GM12873 (cell line): Measurements from ENCODE around the gene SMAD1.

Experiments used
- TF ChIP-seq, protein P1 (sequence below): IDR thresholded peaks from 2 replicates; pipeline ENCODE4 v1.5.1; 2012; ENCODE audit warnings: low read depth, mild to moderate bottlenecking, moderate library complexity, low read length, control low read depth; ENCODE audit not compliant: insufficient read depth; ENCODE audit errors: missing control alignments

SMAD1 gene

DNA sequence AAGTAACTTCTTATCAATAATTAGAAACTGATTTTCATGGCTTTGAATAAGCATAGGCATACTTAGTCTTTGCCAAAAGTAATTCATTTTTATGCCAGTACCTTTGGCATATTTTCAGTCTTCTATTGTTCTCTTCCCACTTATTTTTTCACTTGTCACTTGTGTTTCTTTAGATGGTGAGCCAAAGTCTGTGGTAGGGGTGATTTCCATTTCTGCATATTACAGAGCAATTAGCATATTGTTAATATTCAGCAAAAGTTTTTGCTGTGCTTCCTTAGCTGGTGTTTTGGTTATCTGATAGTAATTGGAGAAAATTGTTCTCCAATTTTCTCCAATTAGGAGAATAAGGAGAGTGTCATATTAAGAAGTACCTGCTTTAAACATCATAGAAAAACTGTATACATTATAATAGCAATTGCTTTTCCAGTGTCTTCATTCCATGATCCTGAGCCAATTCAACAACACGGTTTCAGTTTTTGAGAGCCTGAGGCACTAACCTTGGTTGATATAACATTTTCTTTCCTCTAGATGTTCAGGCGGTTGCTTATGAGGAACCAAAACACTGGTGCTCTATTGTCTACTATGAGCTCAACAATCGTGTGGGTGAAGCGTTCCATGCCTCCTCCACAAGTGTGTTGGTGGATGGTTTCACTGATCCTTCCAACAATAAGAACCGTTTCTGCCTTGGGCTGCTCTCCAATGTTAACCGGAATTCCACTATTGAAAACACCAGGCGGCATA is 64.7 kb downstream of the SMAD1 start:
- TF ChIP-seq, protein P1, sequence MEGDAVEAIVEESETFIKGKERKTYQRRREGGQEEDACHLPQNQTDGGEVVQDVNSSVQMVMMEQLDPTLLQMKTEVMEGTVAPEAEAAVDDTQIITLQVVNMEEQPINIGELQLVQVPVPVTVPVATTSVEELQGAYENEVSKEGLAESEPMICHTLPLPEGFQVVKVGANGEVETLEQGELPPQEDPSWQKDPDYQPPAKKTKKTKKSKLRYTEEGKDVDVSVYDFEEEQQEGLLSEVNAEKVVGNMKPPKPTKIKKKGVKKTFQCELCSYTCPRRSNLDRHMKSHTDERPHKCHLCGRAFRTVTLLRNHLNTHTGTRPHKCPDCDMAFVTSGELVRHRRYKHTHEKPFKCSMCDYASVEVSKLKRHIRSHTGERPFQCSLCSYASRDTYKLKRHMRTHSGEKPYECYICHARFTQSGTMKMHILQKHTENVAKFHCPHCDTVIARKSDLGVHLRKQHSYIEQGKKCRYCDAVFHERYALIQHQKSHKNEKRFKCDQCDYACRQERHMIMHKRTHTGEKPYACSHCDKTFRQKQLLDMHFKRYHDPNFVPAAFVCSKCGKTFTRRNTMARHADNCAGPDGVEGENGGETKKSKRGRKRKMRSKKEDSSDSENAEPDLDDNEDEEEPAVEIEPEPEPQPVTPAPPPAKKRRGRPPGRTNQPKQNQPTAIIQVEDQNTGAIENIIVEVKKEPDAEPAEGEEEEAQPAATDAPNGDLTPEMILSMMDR = no peak

GRCh38 chr4:145551660-145552059 is 70.0 kb downstream of the SMAD1 start:
- TF ChIP-seq, protein P1 = no peak

DNA sequence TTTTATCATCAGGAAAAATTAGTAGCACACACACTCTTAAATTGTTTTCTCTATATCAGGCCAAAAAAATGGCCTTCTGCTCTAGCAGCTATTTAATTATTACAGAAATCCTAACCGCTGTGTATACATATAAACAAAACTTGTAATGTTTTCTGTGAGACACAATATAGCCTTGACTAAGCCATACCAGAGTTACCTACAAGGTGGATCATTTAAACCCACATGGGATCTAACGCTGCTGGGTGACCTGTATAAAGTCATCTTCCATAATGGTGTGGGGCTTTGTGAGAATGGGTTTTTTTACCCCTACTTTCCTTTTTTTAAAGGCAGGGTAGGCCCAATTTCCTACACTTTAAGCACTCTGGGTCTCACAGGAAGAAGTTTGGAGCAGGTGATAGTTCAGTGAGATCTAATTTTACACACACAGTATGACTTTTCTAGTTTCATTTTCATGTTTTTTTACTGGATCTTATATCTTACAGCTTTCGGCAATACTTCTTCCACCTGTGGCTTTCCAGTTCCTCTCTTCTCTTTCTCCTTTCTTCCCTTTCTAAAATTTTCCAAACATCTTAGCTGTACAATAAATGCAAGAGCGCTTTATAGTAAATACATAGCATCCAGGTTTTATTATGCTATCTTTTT is 70.6 kb downstream of the SMAD1 start:
- TF ChIP-seq, protein P1 = no peak

- TF ChIP-seq, protein P1 = no peak
Measured at GRCh38 chr4:145553375-145553774, 71.7 kb downstream of the SMAD1 start.

DNA sequence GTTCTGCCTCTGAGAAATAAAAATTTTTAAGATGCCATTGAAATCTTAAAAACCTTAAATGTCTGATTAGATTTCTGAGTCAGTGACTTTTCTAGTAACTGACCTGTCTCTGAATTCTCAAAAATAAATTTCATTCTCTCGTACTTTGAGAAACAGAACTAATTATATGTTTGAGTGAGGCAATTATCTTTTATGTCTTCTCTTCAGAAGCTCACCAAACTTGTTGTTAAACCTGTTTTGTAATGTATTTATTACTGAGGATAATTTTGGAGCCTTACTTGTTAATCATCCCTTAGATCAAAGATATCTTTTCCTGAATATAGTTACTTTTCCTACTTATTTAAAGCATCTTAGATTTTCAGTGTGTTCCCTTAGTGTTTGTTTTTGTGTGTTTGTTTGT is 73.0 kb downstream of the SMAD1 start:
- TF ChIP-seq, protein P1 = no peak

GRCh38 chr4:145557720-145558119 is 76.1 kb downstream of the SMAD1 start:
- TF ChIP-seq, protein P1 = peak; percentile 95

DNA sequence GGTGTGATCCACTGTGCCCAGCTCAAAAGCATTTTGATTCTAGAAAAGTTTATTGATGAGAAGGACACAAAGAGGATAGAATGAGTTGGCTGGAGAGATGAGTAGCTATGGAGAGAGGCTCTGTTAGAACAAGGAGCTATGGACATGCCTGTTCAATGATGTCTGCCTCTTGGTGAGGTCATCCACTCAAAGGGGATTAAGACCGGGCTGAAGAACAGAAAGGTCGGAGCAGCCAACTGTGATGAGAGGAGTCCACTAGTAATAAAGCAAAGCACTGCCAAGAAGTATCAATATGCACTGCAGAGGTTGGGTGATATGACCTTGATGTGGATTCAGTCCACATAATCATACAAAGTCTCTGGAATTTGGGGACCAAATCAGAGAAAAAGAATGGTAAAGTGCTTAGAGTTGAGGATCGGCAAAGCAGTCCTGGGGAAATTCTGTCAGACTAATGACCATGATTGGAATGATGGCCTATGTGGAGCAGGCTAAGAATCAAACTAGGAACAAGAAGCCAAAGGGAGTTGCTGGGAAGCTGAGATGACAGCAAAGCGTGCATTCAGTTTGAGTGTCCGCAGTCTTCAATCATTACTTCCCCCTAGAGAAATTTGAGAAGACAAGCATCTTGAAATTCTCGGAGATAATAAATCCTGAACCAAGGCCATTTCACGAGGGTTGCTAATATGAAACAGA is 81.8 kb downstream of the SMAD1 start:
- TF ChIP-seq, protein P1 = no peak
